ENCODE data around the gene PDE10A.

PDE10A gene

DNA sequence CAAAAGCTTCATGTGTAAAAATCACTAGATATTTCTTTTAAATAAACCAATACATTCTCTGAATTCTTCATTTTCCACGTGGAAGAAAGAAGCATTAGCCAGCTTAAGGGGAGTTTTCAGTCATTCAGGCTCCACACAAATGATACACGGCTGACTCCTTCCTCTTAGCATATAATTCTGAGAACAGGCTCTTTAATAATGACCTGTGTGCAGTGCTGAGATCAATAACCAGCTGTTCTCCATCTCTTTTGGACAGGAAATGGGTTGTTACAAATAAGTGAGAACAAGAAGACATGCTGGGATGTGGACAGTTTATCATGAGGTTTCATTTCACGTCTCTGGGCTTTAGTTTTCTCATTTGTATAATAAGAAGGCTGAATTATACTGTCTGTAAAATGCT lies 206.8 kb downstream of the PDE10A start:
- no peaks in the 10 kb centered on the region for H3F3A ChIP-seq (ENCODE audit: insufficient read depth)
- no peaks in the 10 kb centered on the region for H4K20me1 ChIP-seq (ENCODE audit: low read depth, low read length)
- TF ChIP-seq CTCF (IDR thresholded peaks at IDR 0.05; ENCODE audit: insufficient read depth, low read length, poor library complexity, severe bottlenecking) (no peak), EZH2phosphoT487 (conservative IDR thresholded peaks at IDR 0.05; ENCODE audit: low read length) (no peak)
- no peaks in the 10 kb centered on the region for H3K27me3 ChIP-seq (ENCODE audit: low read length)
- H2AFZ ChIP-seq (ENCODE audit: low read depth, low read length, severe bottlenecking): no peak overlapping the region
- no peaks in the 10 kb centered on the region for H3K36me3 ChIP-seq (ENCODE audit: low read length)
- H3K9me2 ChIP-seq (replicated peaks; ENCODE audit: insufficient read depth, low read length): no peaks in the 10 kb centered on the region
- H3K9me3 ChIP-seq (ENCODE audit: insufficient read depth, low read length): no peaks in the 10 kb centered on the region
- no peaks in the 10 kb centered on the region for H3K79me2 ChIP-seq (ENCODE audit: insufficient read depth, low read length)
- H3K27ac ChIP-seq (ENCODE audit: low read depth, low read length): no peak overlapping the region
- no peak overlapping the region for H3K4me2 ChIP-seq (ENCODE audit: low read depth, low read length, poor library complexity, severe bottlenecking)
- no peak overlapping the region for H3K9ac ChIP-seq (ENCODE audit: low read length)
- no peak overlapping the region for H3K4me3 ChIP-seq (ENCODE audit: insufficient read depth, low read length, poor library complexity, severe bottlenecking)

DNA sequence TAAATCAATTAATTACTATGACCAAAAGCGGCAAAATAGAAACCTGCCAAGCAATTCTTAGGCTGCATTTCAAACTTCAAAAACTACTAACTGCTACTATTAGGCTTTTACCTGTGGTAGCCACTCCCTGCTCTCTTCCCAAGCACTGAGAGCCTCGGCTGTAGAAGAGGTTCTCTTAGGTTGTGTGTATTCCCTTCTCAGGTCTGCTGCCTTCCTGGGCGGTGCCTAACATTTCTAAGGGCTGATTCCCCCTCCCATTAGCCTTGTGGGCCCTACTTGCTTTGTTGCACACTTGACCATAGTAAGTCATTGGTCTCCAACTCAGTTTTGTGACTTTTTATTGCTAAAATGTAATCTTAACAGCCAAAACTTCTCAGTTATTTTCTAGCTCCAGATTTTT lies 207.6 kb downstream of the PDE10A start:
- H4K20me1 ChIP-seq (ENCODE audit: low read depth, low read length): no peaks in the 10 kb centered on the region
- no peaks in the 10 kb centered on the region for H3F3A ChIP-seq (ENCODE audit: insufficient read depth)
- no peak overlapping the region for H3K9ac ChIP-seq (ENCODE audit: low read length)
- H3K27me3 ChIP-seq (ENCODE audit: low read length): no peaks in the 10 kb centered on the region
- H3K36me3 ChIP-seq (ENCODE audit: low read length): no peaks in the 10 kb centered on the region
- no peak overlapping the region for H3K4me2 ChIP-seq (ENCODE audit: low read depth, low read length, poor library complexity, severe bottlenecking)
- TF ChIP-seq EZH2phosphoT487 (conservative IDR thresholded peaks at IDR 0.05; ENCODE audit: low read length): no peak
- no peak for TF ChIP-seq CTCF (IDR thresholded peaks at IDR 0.05; ENCODE audit: insufficient read depth, low read length, poor library complexity, severe bottlenecking)
- H2AFZ ChIP-seq (ENCODE audit: low read depth, low read length, severe bottlenecking): no peak overlapping the region
- no peaks in the 10 kb centered on the region for H3K9me3 ChIP-seq (ENCODE audit: insufficient read depth, low read length)
- H3K4me3 ChIP-seq (ENCODE audit: insufficient read depth, low read length, poor library complexity, severe bottlenecking): no peak overlapping the region
- no peaks in the 10 kb centered on the region for H3K79me2 ChIP-seq (ENCODE audit: insufficient read depth, low read length)
- H3K9me2 ChIP-seq (replicated peaks; ENCODE audit: insufficient read depth, low read length): no peaks in the 10 kb centered on the region
- no peak overlapping the region for H3K27ac ChIP-seq (ENCODE audit: low read depth, low read length)

- Histone ChIP-seq H3K9me3 (ENCODE audit: insufficient read depth, low read length) (no peaks in the 10 kb centered on the region), H3K36me3 (ENCODE audit: low read length) (no peaks in the 10 kb centered on the region), H3K27me3 (ENCODE audit: low read length) (no peaks in the 10 kb centered on the region), H3F3A (ENCODE audit: insufficient read depth) (no peaks in the 10 kb centered on the region), H3K9ac (ENCODE audit: low read length) (no peak overlapping the region), H3K4me3 (ENCODE audit: insufficient read depth, low read length, poor library complexity, severe bottlenecking) (no peak overlapping the region), H3K4me2 (ENCODE audit: low read depth, low read length, poor library complexity, severe bottlenecking) (no peak overlapping the region), H2AFZ (ENCODE audit: low read depth, low read length, severe bottlenecking) (no peak overlapping the region), H3K9me2 (replicated peaks; ENCODE audit: insufficient read depth, low read length) (no peaks in the 10 kb centered on the region), H4K20me1 (ENCODE audit: low read depth, low read length) (no peaks in the 10 kb centered on the region), H3K27ac (ENCODE audit: low read depth, low read length) (no peak overlapping the region), H3K79me2 (ENCODE audit: insufficient read depth, low read length) (no peaks in the 10 kb centered on the region)
- TF ChIP-seq CTCF (IDR thresholded peaks at IDR 0.05; ENCODE audit: insufficient read depth, low read length, poor library complexity, severe bottlenecking) (no peak), EZH2phosphoT487 (conservative IDR thresholded peaks at IDR 0.05; ENCODE audit: low read length) (no peak)
Observed at GRCh38 chr6:165453395-165453794, 209.6 kb downstream of the PDE10A start.

DNA sequence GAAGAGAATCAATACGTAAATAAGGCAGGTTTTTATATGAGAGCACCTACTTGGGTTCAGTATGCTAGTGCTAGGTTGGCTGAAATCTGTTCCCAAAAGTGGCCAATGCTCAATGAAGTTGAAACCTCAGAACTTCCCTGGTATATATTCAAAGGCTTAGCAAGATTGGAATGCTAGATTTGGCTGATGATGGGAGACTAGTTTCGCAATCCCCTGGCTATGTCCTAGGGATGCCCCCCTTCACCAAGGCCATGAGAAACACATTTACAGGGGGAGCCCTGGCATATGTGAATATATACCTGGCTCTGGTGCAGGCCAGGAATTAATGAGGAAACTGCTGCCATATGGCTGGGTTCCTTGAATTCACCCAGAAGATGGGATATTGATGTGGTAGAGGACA lies 211.2 kb downstream of the PDE10A start:
- Histone ChIP-seq H2AFZ (ENCODE audit: low read depth, low read length, severe bottlenecking) (no peak overlapping the region), H3K27ac (ENCODE audit: low read depth, low read length) (no peak overlapping the region), H3K9me3 (ENCODE audit: insufficient read depth, low read length) (no peaks in the 10 kb centered on the region), H4K20me1 (ENCODE audit: low read depth, low read length) (no peaks in the 10 kb centered on the region), H3K36me3 (ENCODE audit: low read length) (no peaks in the 10 kb centered on the region), H3F3A (ENCODE audit: insufficient read depth) (no peaks in the 10 kb centered on the region), H3K27me3 (ENCODE audit: low read length) (no peaks in the 10 kb centered on the region), H3K79me2 (ENCODE audit: insufficient read depth, low read length) (no peaks in the 10 kb centered on the region), H3K4me2 (ENCODE audit: low read depth, low read length, poor library complexity, severe bottlenecking) (no peak overlapping the region), H3K9ac (ENCODE audit: low read length) (no peak overlapping the region), H3K4me3 (ENCODE audit: insufficient read depth, low read length, poor library complexity, severe bottlenecking) (no peak overlapping the region), H3K9me2 (replicated peaks; ENCODE audit: insufficient read depth, low read length) (no peaks in the 10 kb centered on the region)
- TF ChIP-seq EZH2phosphoT487 (conservative IDR thresholded peaks at IDR 0.05; ENCODE audit: low read length) (no peak), CTCF (IDR thresholded peaks at IDR 0.05; ENCODE audit: insufficient read depth, low read length, poor library complexity, severe bottlenecking) (no peak)
